ENCODE data around the gene AGTRAP. TPM values are rescaled to one million over a fixed set of nuclear protein-coding genes. Genes with fewer than 3 reads are reported as not detected.

AGTRAP gene
- total and polyA plus RNA-seq, 2 donors (not counting 1 experiment from before 2014, with no cell fraction given), result 25.5 to 58.8 TPM

- Histone ChIP-seq H3K4me2 (ENCODE audit: extremely low read depth, insufficient read depth, low read length) (no peak overlapping the region), H3K4me3 (replicated peaks in 1 of 4; ENCODE audit: control extremely low read depth in 1 of 4, insufficient read depth in 1 of 4, low read depth in 3 of 4, low read length in 4 of 4) (no peak overlapping the region), H3K9ac (ENCODE audit: insufficient read depth, low read length) (no peak overlapping the region), H4K20me1 (ENCODE audit: control insufficient read depth, extremely low read depth, insufficient read depth, low read length) (no peaks in the 10 kb centered on the region), H3K79me2 (ENCODE audit: control insufficient read depth, insufficient read depth, low read length) (no peaks in the 10 kb centered on the region), H3K4me1 (ENCODE audit: control insufficient read depth, extremely low read depth, insufficient read depth, low read length) (no peaks in the 10 kb centered on the region), H3K9me3 (ENCODE audit: control insufficient read depth, insufficient read depth, low read depth, low read length) (no peaks in the 10 kb centered on the region), H2AFZ (ENCODE audit: low read length) (no peak overlapping the region), H3K36me3 (ENCODE audit: control insufficient read depth, insufficient read depth, low read length) (peaks cover 5% of the 10 kb centered on the region), H3K27me3 (ENCODE audit: control insufficient read depth, insufficient read depth, low read length) (peaks cover 3% of the 10 kb centered on the region), H3K27ac (ENCODE audit: insufficient read depth, low read length) (no peak overlapping the region)
- DNase-seq (ENCODE audit: low read depth in 2 of 2), result no peak
- TF ChIP-seq CTCF (conservative IDR thresholded peaks at IDR 0.05 in 1 of 2, IDR thresholded peaks at IDR 0.05 in 1 of 2; ENCODE audit: low read depth in 1 of 2, low read length in 2 of 2), result no peak
These were observed 16.6 kb downstream of the AGTRAP start for GRCh38 chr1:11752359-11753088.

DNA sequence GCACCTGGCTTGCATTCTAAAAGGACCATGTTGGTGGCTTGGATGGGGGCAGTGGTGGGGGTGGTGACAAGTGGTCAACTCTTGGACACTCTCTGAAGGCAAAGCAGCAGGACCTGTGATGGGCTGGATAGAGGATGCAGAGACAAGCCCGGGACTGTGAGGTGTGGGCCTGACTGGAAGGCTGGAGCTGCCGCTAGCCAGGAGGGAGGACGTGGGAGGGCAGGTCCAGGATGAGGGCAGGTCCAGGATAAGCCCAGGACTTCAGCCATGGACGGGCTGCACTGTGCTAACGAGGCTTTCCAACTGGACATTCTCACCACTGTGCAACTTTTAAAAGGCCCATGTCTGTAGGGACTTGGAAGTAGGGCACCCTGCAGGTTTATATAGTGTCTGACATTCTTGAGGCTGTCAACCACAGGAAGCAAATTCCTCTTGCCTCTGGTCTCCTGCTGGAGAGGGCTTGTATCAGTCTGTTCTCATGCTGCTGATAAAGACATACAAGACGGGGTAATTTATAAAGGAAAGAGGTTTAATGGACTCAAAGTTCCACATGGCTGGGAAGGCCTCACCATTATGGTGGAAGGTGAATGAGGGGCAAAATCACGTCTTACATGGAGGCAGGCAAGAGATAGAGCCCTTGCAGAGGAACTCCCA lies 17.7 kb downstream of the AGTRAP start:
- H2AFZ ChIP-seq (ENCODE audit: low read length), result no peak overlapping the region
- no peak overlapping the region for H3K4me2 ChIP-seq (ENCODE audit: extremely low read depth, insufficient read depth, low read length)
- no peaks in the 10 kb centered on the region for H3K9me3 ChIP-seq (ENCODE audit: control insufficient read depth, insufficient read depth, low read depth, low read length)
- DNase-seq (ENCODE audit: low read depth in 2 of 2), result peak in 1 of 2 donors; percentile 47
- H3K27ac ChIP-seq (ENCODE audit: insufficient read depth, low read length), result no peak overlapping the region
- TF ChIP-seq EZH2 (IDR thresholded peaks at IDR 0.05; ENCODE audit: low read length, missing control alignments) (no peak), CTCF (conservative IDR thresholded peaks at IDR 0.05 in 1 of 2, IDR thresholded peaks at IDR 0.05 in 1 of 2; ENCODE audit: low read depth in 1 of 2, low read length in 2 of 2) (no peak)
- peaks cover 3% of the 10 kb centered on the region for H3K27me3 ChIP-seq (ENCODE audit: control insufficient read depth, insufficient read depth, low read length)
- no peak overlapping the region for H3K4me3 ChIP-seq (replicated peaks in 1 of 4; ENCODE audit: control extremely low read depth in 1 of 4, insufficient read depth in 1 of 4, low read depth in 3 of 4, low read length in 4 of 4)
- no peaks in the 10 kb centered on the region for H3K79me2 ChIP-seq (ENCODE audit: control insufficient read depth, insufficient read depth, low read length)
- H4K20me1 ChIP-seq (ENCODE audit: control insufficient read depth, extremely low read depth, insufficient read depth, low read length), result no peaks in the 10 kb centered on the region
- H3K4me1 ChIP-seq (ENCODE audit: control insufficient read depth, extremely low read depth, insufficient read depth, low read length), result no peaks in the 10 kb centered on the region
- H3K36me3 ChIP-seq (ENCODE audit: control insufficient read depth, insufficient read depth, low read length), result peaks cover 4% of the 10 kb centered on the region
- no peak overlapping the region for H3K9ac ChIP-seq (ENCODE audit: insufficient read depth, low read length)

DNA sequence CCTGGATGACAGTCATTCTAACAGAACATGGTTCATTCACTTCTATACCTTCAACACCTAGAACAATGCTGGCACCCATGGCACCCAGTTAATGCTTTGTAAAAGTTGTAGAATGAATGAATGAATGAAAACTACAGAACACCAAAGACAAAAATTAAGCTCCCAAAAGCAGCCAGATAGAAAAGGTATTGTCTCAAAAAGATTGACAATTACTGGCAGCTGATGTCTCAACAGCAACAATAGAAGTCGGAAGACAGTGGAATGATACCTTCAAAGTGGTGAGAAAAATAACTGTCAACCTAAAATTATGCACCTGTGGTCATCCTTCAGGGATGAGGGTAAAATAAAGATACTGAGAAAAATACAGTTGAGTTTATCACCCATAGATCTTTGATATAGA lies 21.1 kb downstream of the AGTRAP start:
- no peaks in the 10 kb centered on the region for H3K9me3 ChIP-seq (ENCODE audit: control insufficient read depth, insufficient read depth, low read depth, low read length)
- no peaks in the 10 kb centered on the region for H3K36me3 ChIP-seq (ENCODE audit: control insufficient read depth, insufficient read depth, low read length)
- no peaks in the 10 kb centered on the region for H3K4me1 ChIP-seq (ENCODE audit: control insufficient read depth, extremely low read depth, insufficient read depth, low read length)
- H3K79me2 ChIP-seq (ENCODE audit: control insufficient read depth, insufficient read depth, low read length), result no peaks in the 10 kb centered on the region
- H2AFZ ChIP-seq (ENCODE audit: low read length), result no peak overlapping the region
- no peak overlapping the region for H3K9ac ChIP-seq (ENCODE audit: insufficient read depth, low read length)
- TF ChIP-seq CTCF (conservative IDR thresholded peaks at IDR 0.05 in 1 of 2, IDR thresholded peaks at IDR 0.05 in 1 of 2; ENCODE audit: low read depth in 1 of 2, low read length in 2 of 2), result no peak
- no peak for TF ChIP-seq EZH2 (IDR thresholded peaks at IDR 0.05; ENCODE audit: low read length, missing control alignments)
- no peak overlapping the region for H3K4me2 ChIP-seq (ENCODE audit: extremely low read depth, insufficient read depth, low read length)
- H3K27me3 ChIP-seq (ENCODE audit: control insufficient read depth, insufficient read depth, low read length), result peaks cover 10% of the 10 kb centered on the region
- no peak for DNase-seq (ENCODE audit: low read depth in 2 of 2)
- no peak overlapping the region for H3K4me3 ChIP-seq (replicated peaks in 1 of 4; ENCODE audit: control extremely low read depth in 1 of 4, insufficient read depth in 1 of 4, low read depth in 3 of 4, low read length in 4 of 4)
- no peaks in the 10 kb centered on the region for H4K20me1 ChIP-seq (ENCODE audit: control insufficient read depth, extremely low read depth, insufficient read depth, low read length)
- H3K27ac ChIP-seq (ENCODE audit: insufficient read depth, low read length), result no peak overlapping the region

All from fibroblast of lung (primary cell).